Panc1 (cell line): ENCODE data around the gene TRIM56.

ENCODE experiments used
- CTCF ChIP-seq: fragments of 450-650 bp; IDR thresholded peaks from 2 replicates; pipeline ENCODE4 v1.5.1; 2017; ENCODE audit warnings: mild to moderate bottlenecking
- REST ChIP-seq, 2 experiments: IDR thresholded peaks; 2 replicates each; pipeline ENCODE4 v1.6.1; 2011 to 2012; ENCODE audit warnings: low read depth in 2 of 2, control low read depth in 1 of 2, low read length in 1 of 2, mild to moderate bottlenecking in 1 of 2, moderate library complexity in 1 of 2; ENCODE audit not compliant: insufficient read depth in 1 of 2

- no peak for TF ChIP-seq CTCF
- no peak; a peak in 1 of 4 replicates for TF ChIP-seq REST (IDR thresholded peaks at IDR 0.05; ENCODE audit: insufficient read depth in 1 of 2, low read depth in 2 of 2, low read length in 1 of 2)
These were observed 16.7 kb downstream of the TRIM56 start for GRCh38 chr7:101102026-101102425.
